Mucosa of rectum (tissue), 2 donors: ENCODE results near the gene KRT25.
"Not testable (repeated sequence)": the region's sequence is repeated elsewhere in the genome, so short reads cannot be mapped to it uniquely, and the experiment has no call there.

ENCODE experiments used
- H3K27ac ChIP-seq, 2 donors: one replicate each; pipeline ENCODE4 v1.7.0; 2013; ENCODE audit warnings: inconsistent platforms in 2 of 2, low read depth in 2 of 2, low read length in 2 of 2
- H3K27me3 ChIP-seq, 2 donors: one replicate each; pipeline ENCODE4 v1.7.0; 2013; ENCODE audit warnings: low read length in 2 of 2; ENCODE audit not compliant: control insufficient read depth in 2 of 2, insufficient read depth in 2 of 2
- H3K36me3 ChIP-seq, 2 donors: one replicate each; pipeline ENCODE4 v1.7.0; 2013; ENCODE audit warnings: low read length in 2 of 2; ENCODE audit not compliant: control insufficient read depth in 2 of 2, insufficient read depth in 2 of 2
- H3K4me1 ChIP-seq, 2 donors: one replicate each; pipeline ENCODE4 v1.7.0; 2013; ENCODE audit warnings: low read length in 2 of 2, mild to moderate bottlenecking in 1 of 2; ENCODE audit not compliant: control insufficient read depth in 2 of 2, insufficient read depth in 2 of 2
- H3K4me3 ChIP-seq, 2 donors: one replicate each; pipeline ENCODE4 v1.7.0; 2013; ENCODE audit warnings: low read length in 2 of 2
- H3K9ac ChIP-seq, 2 donors: one replicate each; pipeline ENCODE4 v1.7.0; 2013; ENCODE audit warnings: low read length in 2 of 2, low read depth in 1 of 2, mild to moderate bottlenecking in 1 of 2
- H3K9me3 ChIP-seq, 2 donors: one replicate each; pipeline ENCODE4 v1.7.0; 2013; ENCODE audit warnings: low read length in 2 of 2; ENCODE audit not compliant: control insufficient read depth in 2 of 2
- donor health status: healthy.
- donor health status: Normal muscosa, but diverticular disease.

The KRT25 gene

DNA sequence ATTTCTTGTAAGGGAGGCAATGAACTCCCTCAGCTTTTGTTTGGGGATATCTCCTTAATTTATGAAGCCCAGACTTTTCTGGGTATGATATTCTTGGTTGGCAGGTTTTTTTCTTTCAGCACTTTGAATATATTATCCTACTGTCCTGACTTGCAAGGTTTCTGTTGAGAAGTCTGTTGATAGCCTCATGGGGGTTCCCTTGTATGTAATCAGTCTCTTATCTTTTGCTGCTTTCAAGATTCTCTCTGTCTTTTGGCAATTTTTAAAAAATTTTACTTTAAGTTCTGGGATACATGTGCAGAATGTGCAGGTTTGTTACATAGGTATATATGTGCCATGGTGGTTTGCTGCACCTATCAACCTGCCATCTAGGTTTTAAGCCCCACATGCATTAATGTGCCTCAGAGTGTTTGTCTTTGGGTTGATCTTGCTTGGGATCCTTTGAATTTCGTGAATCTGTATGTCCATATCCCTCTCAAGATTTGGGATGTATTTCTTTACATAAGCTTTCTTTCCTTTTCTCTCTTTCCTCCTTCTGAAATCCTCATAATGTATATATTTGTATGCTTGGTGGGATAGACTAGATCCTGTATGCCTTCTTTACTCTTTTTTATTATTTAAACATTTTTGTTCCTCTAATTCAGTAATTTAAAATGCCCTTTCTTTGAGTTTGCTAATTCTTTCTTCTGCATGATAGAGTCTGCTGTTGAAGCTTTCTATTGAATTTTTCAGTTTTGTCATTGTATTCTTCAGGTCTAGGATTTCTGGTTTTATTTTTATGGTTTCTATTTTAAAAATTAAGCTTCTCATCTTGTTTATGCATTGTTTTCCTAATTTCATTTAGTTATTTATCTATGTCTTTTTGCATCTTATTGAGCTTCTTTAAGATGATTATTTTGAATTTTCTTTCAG lies 5.2 kb upstream of the KRT25 start:
- peaks cover 0 to 6% of the 10 kb centered on the region in 2 donors for H3K27me3 ChIP-seq
- H3K9me3 ChIP-seq: peaks cover 10 to 21% of the 10 kb centered on the region in 2 donors
- H3K4me1 ChIP-seq: no peaks in the 10 kb centered on the region
- no peaks in the 10 kb centered on the region for H3K36me3 ChIP-seq
- no peak overlapping the region for H3K27ac ChIP-seq
- H3K4me3 ChIP-seq: no peak overlapping the region
- no peak overlapping the region for H3K9ac ChIP-seq

DNA sequence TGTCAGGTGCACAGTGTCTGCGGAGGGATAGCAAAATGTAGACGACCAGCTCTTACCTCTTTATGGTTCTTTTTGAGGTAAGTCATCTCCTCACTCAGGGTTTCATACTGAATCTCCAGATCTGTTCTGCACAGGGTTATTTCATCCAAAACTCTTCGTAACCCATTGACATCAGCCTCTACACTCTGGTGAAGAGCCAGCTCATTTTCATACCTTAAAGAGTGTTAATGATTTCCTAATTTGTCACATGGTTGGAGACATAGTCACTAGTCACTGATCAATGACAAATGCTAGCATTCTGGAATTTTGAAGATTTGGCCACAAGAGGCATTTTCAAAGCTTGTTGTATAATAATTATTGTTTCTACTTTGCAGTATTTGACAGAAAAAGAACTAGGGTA lies 1.3 kb downstream of the KRT25 start:
- no peak overlapping the region for H3K9ac ChIP-seq
- no peaks in the 10 kb centered on the region for H3K36me3 ChIP-seq
- no peak overlapping the region for H3K4me3 ChIP-seq
- peaks cover 0 to 5% of the 10 kb centered on the region in 2 donors for H3K27me3 ChIP-seq
- no peaks in the 10 kb centered on the region for H3K4me1 ChIP-seq
- H3K9me3 ChIP-seq: peaks cover under 1 to 1% of the 10 kb centered on the region in 2 donors
- no peak overlapping the region for H3K27ac ChIP-seq

DNA sequence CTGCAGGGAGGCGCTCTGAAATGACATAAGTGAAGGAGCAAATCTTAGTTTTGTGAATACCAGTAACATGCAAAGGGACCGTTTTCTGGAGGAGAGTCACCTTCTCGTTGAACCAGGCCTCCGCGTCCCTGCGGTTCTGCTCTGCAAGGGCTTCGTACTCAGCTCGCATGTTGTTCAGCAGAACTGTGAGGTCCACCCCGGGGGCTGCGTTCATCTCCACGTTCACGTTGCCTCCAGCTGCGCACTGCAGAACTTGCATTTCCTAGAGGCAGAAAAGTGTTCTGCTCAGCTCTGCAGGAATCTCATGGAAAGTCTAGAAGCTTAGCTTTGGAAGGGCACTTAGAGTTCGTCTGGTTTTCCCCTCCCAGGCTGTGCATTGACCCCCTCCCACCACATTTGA lies 4.1 kb downstream of the KRT25 start:
- Histone ChIP-seq H3K4me3 (no peak overlapping the region), H3K36me3 (no peaks in the 10 kb centered on the region), H3K27ac (no peak overlapping the region), H3K9ac (no peak overlapping the region), H3K27me3 (peaks cover 2 to 7% of the 10 kb centered on the region in 2 donors), H3K4me1 (no peaks in the 10 kb centered on the region), H3K9me3 (peaks cover 0 to 4% of the 10 kb centered on the region in 2 donors)

DNA sequence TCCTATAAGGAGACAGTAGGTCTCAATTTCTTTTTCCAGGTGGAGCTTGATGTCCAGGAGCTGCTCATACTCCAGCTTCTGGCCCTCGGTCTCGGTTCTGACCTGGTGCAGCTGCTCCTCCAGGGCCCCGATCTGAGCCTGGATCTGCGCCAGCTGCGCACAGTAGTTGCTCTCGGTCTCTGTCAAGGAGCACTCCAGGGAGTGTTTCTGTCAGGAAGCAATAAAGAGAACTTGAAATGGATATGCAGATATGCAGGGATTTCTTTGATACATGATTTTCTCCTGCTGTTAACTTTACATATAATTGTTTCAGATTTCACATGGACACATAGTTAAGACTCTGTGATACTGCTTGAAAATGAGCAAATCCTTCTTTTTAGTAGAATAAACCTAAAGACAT lies 4.7 kb downstream of the KRT25 start:
- Histone ChIP-seq H3K4me3 (no peak overlapping the region), H3K4me1 (no peaks in the 10 kb centered on the region), H3K27ac (no peak overlapping the region), H3K9me3 (peaks cover 0 to 4% of the 10 kb centered on the region in 2 donors), H3K36me3 (no peaks in the 10 kb centered on the region), H3K9ac (no peak overlapping the region), H3K27me3 (peaks cover 2 to 7% of the 10 kb centered on the region in 2 donors)

DNA sequence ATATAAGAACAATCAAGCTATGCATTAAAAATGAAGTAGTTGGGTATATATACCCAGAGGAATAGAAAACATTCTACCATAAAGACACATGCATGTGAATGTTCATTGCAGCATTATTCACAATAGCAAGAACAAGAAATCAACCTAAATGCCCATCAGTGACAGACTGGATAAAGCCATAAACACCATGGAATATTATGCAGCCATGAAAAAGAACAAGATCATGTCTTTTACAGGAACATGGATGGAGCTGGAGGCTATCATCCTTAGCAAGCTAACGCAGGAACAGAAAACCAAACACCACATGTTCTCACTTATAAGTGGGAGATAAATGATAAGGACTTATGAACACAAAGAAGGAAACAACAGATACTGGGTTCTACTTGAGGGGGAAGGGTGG lies 6.5 kb downstream of the KRT25 start:
- not testable (repeated sequence) for H3K27me3 ChIP-seq, H3K9ac ChIP-seq, H3K4me3 ChIP-seq, H3K9me3 ChIP-seq, H3K27ac ChIP-seq, H3K4me1 ChIP-seq, H3K36me3 ChIP-seq

DNA sequence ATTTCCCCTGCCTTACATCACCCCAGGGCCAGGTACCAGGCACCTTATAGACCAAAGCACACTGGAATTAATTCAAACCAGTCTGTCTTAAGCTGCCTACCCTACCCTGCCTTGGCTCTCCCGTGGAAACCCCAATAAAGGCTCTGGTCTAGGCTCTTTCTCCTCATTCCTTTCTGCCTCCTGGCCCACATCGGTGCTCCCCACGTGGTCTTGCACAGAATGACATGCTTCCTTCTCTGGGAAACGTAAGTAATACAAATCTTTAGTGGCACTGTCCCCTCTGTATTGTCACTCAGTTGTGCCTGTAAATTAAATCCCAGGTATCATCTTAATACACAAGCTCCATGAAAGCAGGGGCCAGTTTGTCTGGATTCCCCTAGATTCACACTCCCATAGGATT lies 16.6 kb downstream of the KRT25 start:
- Histone ChIP-seq H3K4me1 (no peaks in the 10 kb centered on the region), H3K27ac (no peak overlapping the region), H3K9ac (no peak overlapping the region), H3K4me3 (no peak overlapping the region), H3K9me3 (no peaks in the 10 kb centered on the region), H3K36me3 (no peaks in the 10 kb centered on the region), H3K27me3 (peaks cover 4 to 13% of the 10 kb centered on the region in 2 donors)

DNA sequence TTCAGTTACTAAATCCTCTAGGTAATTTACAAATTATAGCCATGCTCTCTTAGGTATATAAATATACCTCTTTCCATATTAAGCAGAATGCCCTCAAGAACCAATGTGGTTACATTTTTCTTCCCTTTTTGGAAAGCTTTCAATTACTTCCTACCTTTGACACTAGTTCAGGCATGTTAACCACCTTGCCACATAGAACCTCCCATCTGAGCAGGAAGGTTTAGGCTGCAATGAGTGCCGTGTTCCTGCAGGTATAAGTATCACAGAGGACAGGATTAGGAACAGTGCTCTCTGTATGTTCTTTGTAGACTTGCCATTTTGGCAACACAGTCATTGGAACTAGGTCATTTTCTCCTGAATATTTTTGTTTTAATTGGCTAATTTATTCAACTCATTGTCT lies 20.1 kb downstream of the KRT25 start:
- H3K4me3 ChIP-seq: no peak overlapping the region
- H3K27ac ChIP-seq: no peak overlapping the region
- H3K27me3 ChIP-seq: peaks cover 0 to 14% of the 10 kb centered on the region in 2 donors
- no peaks in the 10 kb centered on the region for H3K36me3 ChIP-seq
- H3K9me3 ChIP-seq: no peaks in the 10 kb centered on the region
- H3K4me1 ChIP-seq: no peaks in the 10 kb centered on the region
- H3K9ac ChIP-seq: no peak overlapping the region

DNA sequence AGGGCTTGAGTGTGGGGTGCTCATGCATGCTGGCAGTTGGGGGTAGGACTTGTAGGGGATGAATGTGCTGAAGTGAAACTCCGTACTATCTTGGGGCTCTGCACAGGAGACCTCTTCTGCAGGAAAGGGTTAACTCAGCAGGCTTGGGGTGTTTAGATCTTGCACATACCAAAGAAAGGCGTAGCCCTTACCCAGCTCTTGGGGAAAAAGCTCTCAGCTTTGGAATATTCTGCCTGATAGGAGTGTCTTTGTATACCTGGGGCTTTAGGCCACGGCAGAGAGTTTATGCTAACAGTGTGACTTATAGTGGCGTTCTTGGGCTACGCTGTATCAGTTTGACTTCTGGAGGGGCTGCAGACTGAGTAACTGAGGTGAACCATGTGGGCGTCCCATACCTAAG lies 21.1 kb downstream of the KRT25 start:
- H3K27me3 ChIP-seq: peaks cover 0 to 15% of the 10 kb centered on the region in 2 donors
- H3K4me1 ChIP-seq: no peaks in the 10 kb centered on the region
- H3K9ac ChIP-seq: no peak overlapping the region
- no peak overlapping the region for H3K27ac ChIP-seq
- H3K4me3 ChIP-seq: no peak overlapping the region
- no peaks in the 10 kb centered on the region for H3K36me3 ChIP-seq
- H3K9me3 ChIP-seq: no peaks in the 10 kb centered on the region

DNA sequence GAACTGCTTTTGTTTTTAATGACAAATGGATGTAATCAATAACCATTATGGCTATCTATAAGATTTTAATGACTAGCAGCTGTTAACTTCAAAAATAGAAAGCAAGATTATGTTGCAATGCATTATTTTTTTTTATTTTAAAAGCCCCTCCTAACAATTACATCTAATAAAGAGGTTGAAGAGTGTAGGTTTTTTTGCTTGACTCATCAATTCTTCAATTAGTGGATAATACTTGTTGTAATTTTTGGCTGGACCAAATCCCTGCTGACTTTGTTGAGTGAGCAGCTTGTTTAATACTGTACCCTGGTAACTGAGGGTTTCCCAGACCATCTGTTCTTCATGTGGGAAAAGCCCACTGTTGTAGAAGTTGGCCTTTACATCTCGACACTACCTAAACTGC lies 24.2 kb downstream of the KRT25 start:
- H3K9me3 ChIP-seq: no peaks in the 10 kb centered on the region
- no peak overlapping the region for H3K9ac ChIP-seq
- no peak overlapping the region for H3K27ac ChIP-seq
- no peak overlapping the region for H3K4me3 ChIP-seq
- H3K27me3 ChIP-seq: peaks cover 0 to 13% of the 10 kb centered on the region in 2 donors
- no peaks in the 10 kb centered on the region for H3K36me3 ChIP-seq
- H3K4me1 ChIP-seq: no peaks in the 10 kb centered on the region

DNA sequence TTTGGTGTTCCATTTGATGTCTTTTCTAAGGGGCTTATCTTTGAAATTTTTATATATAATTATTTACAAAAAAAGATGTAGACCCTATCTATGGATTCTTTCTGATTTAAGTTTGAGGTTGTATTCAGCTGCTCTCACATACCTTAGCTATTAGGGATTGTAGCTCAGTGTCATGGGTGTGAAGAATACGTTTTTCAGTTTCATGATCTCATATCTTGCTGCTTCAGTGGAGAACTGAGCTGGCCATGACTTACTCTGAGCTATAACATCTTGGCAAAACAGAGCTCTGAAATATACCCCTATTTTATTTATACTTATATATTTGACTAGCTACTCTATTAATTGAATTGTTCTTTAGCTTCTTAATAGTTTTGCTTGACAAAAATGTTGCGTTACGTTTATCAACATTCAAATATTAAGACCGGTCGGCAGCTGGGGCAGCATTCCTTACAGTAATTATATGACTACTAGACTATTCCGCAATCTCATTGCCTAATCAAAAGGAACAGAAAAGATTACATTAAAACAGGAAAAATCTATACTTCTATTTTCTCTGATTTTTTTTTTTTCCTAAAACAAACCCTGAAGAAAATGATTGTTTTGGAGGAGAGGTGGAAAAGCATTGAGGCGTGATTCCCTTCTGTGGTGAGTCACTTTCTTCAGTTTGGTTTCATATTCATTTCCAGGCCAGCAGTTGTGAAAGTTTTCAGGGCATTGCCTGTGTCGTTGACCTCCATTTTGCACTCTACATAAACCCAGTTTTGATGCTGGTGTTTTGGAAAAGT lies 27.5 kb downstream of the KRT25 start:
- no peak overlapping the region for H3K27ac ChIP-seq
- no peak overlapping the region for H3K4me3 ChIP-seq
- H3K27me3 ChIP-seq: peaks cover 0 to 7% of the 10 kb centered on the region in 2 donors
- H3K36me3 ChIP-seq: no peaks in the 10 kb centered on the region
- H3K9me3 ChIP-seq: no peaks in the 10 kb centered on the region
- H3K9ac ChIP-seq: no peak overlapping the region
- H3K4me1 ChIP-seq: no peaks in the 10 kb centered on the region
